HFFc6 (cell line): ENCODE measurements around the gene ALKBH4. TPM values are rescaled to one million over a fixed set of nuclear protein-coding genes. Genes with fewer than 3 reads are reported as not detected.

Experiments used
- DNase-seq: peaks from one replicate; pipeline ENCODE4 v3.0.0-alpha.2; 2018
- H3K27ac Mint-ChIP-seq: 2 replicates; pipeline ENCODE4 v1.8.0; 2020; ENCODE audit warnings: mild to moderate bottlenecking, mixed read lengths
- H3K27me3 Mint-ChIP-seq: 2 replicates; pipeline ENCODE4 v1.8.0; 2021; ENCODE audit warnings: mild to moderate bottlenecking, moderate library complexity, mixed read lengths; ENCODE audit not compliant: insufficient read depth
- H3K36me3 Mint-ChIP-seq: 2 replicates; pipeline ENCODE4 v1.8.0; 2021; ENCODE audit warnings: low read depth, mixed read lengths
- H3K4me1 Mint-ChIP-seq: 2 replicates; pipeline ENCODE4 v1.8.0; 2020; ENCODE audit warnings: low read depth, mixed read lengths
- H3K4me3 Mint-ChIP-seq: 2 replicates; pipeline ENCODE4 v1.8.0; 2020; ENCODE audit warnings: mild to moderate bottlenecking, moderate library complexity, mixed read lengths
- H3K9me3 Mint-ChIP-seq: 2 replicates; pipeline ENCODE4 v1.8.0; 2020; ENCODE audit warnings: mild to moderate bottlenecking, mixed read lengths
- total RNA-seq, 6 experiments: library from RNA; stranded (reverse); fragmentation: NEBNext Ultra II Directional; extraction: Animal tissue kit (Norgen Biotek cat#: 25700); gene quantifications; 2 replicates in 1 of 6; 3 replicates in 5 of 6; pipeline ENCODE4 v1.2.3, GENCODE V29; 2021
- TF ChIP-seq, protein P1 (sequence below): fragments of 200-600 bp; sonication (generic); IDR thresholded peaks from 2 replicates; pipeline ENCODE4 v1.5.0; 2021; ENCODE audit warnings: antibody characterized with exemption, mild to moderate bottlenecking

The ALKBH4 gene
- total RNA-seq, 6 experiments from 2014 or later = 9.6 to 11.0 (median 10.0) TPM

DNA sequence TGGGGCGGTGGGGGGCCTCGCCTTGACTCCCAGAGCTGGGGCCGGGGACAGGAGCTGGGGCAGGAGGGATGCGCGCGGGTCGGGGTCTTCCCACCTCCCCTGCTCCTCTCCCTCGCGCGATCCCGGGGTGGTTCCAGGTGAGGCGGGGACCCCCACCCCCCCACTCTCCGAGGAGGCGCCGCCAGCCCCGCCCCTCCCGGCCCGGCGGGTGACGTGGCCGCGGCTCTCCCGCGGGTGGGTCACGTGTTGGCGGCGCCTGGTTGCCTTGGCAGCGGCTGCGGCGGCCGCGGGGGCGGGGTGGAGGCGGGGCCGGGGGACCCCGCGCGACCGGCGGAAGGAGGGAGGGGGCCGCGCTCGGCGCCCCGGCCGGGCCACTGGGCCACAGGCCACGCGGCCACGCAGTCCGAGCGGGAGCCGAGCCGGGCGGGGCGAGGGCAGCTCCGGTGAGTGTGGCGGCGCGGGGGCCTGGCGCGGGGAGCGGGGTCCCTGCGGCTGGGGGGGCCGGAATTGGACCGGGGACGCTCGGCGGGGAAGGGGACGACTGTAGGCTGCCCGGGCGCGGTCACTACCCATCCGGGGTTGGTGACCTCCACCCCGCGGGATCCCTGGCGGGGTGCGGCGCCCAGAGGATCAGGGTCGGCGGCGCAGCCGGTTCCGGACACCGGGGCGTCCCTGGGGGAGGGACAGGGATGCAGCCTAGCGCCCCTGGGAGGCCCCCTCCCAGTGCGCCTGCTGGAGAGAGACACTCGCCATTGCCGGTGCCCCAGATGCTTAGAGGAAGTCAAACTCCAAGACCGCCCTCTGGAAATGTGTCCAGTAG, 31.2 kb downstream of the ALKBH4 start, which contains the start of gene ORAI2:
ORAI2 (plus strand) TSS at position 357 of the 820 bp plus-strand sequence. CDS start 5,382 bp downstream, outside the sequence.
- TF ChIP-seq, protein P1, sequence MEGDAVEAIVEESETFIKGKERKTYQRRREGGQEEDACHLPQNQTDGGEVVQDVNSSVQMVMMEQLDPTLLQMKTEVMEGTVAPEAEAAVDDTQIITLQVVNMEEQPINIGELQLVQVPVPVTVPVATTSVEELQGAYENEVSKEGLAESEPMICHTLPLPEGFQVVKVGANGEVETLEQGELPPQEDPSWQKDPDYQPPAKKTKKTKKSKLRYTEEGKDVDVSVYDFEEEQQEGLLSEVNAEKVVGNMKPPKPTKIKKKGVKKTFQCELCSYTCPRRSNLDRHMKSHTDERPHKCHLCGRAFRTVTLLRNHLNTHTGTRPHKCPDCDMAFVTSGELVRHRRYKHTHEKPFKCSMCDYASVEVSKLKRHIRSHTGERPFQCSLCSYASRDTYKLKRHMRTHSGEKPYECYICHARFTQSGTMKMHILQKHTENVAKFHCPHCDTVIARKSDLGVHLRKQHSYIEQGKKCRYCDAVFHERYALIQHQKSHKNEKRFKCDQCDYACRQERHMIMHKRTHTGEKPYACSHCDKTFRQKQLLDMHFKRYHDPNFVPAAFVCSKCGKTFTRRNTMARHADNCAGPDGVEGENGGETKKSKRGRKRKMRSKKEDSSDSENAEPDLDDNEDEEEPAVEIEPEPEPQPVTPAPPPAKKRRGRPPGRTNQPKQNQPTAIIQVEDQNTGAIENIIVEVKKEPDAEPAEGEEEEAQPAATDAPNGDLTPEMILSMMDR = peak; percentile 18
- peaks cover 11% of the 10 kb centered on the region for H3K4me1 Mint-ChIP-seq
- H3K27me3 Mint-ChIP-seq = no peaks in the 10 kb centered on the region; the same call in 1 of the 2 replicates
- H3K36me3 Mint-ChIP-seq = 0 out of 2 replicates have a peak, but pooled peaks cover 6% of the 10 kb centered on the region
- H3K4me3 Mint-ChIP-seq = peak within 1 kb of the TSS; percentile 93
- no peaks in the 10 kb centered on the region for H3K9me3 Mint-ChIP-seq
- H3K27ac Mint-ChIP-seq = peak within 1 kb of the TSS; percentile 81
- peak; percentile 51 for DNase-seq

DNA sequence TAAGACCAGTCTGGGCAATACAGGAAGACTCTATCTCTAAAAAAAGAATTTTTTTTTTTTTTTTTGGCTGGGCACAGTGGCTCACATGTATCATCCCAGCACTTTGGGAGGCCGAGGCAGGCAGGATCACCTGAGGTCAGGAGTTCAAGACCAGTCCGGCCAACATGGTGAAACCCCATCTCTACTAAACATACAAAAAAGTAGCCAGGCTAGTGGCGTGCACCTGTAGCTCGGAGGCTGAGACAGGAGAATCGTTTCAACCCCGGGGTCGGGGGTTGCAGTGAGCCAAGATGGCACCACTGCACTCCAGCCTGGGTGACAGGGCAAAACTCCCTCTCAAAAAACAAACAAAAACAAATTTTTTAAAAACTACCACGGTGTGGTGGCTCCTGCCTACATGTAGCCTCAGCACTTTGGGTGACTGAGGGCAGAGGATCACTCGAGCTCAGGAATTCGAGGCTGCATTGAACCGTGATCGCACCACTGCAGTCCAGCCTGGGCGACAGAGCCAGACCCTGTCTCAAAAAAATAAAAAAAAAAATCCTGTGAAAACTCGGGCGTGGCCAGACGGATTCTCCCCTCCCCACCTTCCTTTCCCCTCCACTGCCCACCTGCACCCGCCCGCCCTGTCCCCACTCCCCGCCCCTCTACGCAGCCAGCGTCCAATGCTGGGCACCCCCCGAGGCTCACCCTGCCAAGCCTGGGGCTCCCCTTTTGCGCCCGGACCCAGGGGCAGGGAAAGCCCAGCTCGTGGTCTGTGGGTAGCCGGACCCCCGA, 32.0 kb downstream of the ALKBH4 start:
- H3K27ac Mint-ChIP-seq = peak overlapping the region; percentile 75
- peak overlapping the region; percentile 71 for H3K4me3 Mint-ChIP-seq
- TF ChIP-seq, protein P1 = no peak
- peaks cover 11% of the 10 kb centered on the region for H3K4me1 Mint-ChIP-seq
- 0 out of 2 replicates have a peak, but pooled peaks cover 6% of the 10 kb centered on the region for H3K36me3 Mint-ChIP-seq
- H3K27me3 Mint-ChIP-seq = peaks cover 1% of the 10 kb centered on the region
- H3K9me3 Mint-ChIP-seq = no peaks in the 10 kb centered on the region
- no peak for DNase-seq

DNA sequence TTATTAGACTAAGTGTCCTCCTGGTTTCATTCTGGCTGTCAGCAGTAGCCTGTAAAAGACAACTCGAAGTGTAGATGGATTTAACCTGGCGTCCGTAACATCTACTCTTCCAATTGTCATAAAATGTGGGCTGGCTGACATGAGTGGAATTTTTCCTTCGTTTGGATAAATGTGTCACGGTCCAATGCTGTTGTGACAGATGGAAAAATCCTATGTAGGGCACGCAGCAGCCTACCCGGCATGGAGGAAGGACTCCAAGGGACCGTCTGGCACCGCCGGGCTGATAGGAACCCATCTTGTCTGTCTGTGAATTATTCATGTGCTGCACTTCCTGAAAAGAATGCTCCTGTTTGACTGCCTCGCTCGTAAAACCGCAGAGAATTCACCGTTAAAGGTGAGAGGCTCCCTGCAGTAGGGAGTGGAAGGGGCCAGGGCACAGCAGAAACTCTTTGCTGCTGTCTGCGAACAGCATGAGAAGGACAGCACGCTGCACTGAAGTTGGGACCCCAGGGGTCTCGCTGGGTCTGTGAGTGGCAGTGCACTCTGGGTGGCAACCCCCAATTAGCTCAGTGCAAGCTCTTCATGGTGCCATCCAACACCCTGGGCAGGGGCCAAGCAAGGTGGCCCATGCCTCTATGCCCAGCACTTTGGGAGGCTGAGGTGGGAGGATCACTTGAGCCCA, 32.9 kb downstream of the ALKBH4 start:
- Mint-ChIP-seq H3K4me3 (no peak overlapping the region; the same call in 1 of the 2 replicates), H3K27ac (peak overlapping the region; percentile 33; the same call in 1 of the 2 replicates), H3K4me1 (peaks cover 11% of the 10 kb centered on the region), H3K36me3 (peaks cover 12% of the 10 kb centered on the region; the same call in 1 of the 2 replicates), H3K27me3 (peaks cover 1% of the 10 kb centered on the region), H3K9me3 (no peaks in the 10 kb centered on the region)
- TF ChIP-seq, protein P1 = no peak
- DNase-seq = no peak

DNA sequence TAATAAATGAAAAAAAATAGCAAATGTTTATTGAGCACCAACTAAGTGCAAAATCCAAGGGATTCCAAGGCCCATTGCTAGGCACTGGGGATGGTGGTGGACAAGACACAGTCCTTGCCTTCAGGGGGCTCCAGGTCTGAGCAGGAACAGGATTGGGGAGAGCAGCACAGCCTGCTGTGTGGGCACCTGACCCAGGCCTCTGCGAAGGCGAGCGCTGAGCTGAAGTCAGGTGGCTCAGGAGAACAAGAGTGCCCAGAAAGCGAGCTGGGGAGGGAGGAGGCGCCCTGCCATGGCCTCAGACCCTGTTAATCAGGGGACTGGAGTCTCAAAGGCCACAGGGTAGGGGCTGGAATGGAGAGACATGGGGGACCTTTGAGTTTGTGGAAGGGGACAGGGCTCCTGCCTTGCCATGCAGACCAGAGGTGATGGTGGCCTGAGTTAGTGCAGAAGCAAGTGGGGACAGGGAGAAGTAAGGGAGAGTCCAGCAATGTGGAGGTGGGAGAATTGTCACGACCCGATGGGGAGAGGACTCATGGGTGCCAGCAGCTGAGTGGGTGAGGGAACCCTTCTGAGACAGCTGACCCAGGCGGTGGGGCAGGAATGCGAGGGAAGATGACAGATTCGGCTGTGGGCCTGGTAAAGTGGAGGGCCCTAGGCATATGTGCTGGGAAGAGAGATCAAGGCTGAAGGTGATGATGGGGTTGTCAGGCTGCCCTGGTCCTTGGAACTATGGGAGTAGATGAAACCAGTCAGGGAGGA, 35.3 kb downstream of the ALKBH4 start:
- Mint-ChIP-seq H3K27ac (peak overlapping the region; percentile 38), H3K4me1 (peaks cover 4% of the 10 kb centered on the region), H3K27me3 (peaks cover 1% of the 10 kb centered on the region), H3K36me3 (peaks cover 8% of the 10 kb centered on the region; the same call in 1 of the 2 replicates), H3K9me3 (no peaks in the 10 kb centered on the region), H3K4me3 (no peak overlapping the region)
- TF ChIP-seq, protein P1 = no peak
- no peak for DNase-seq
